Endothelial cell of hepatic sinusoid (primary cell): ENCODE measurements around the gene PHF21B.

ENCODE experiments used
- in situ Hi-C: cut with HindIII; loops from 2 replicates; pipeline ENCODE4 v1.10.0; 2017; ENCODE audit warnings: low sequenced_read_pairs

The PHF21B gene

GRCh38 chr22:45019861-45020655 is 10.3 kb upstream of the PHF21B start:
- in situ Hi-C loops = no loop called here

GRCh38 chr22:45014654-45015053 is 4.8 kb upstream of the PHF21B start:
- in situ Hi-C loops = no loop called here

GRCh38 chr22:45013138-45013537 is 3.3 kb upstream of the PHF21B start:
- in situ Hi-C loops = no loop called here

GRCh38 chr22:45010532-45010900 is 711 bp upstream of the PHF21B start:
- in situ Hi-C loops = no loop called here

- in situ Hi-C loops = no loop called here
Observed at GRCh38 chr22:45008751-45009605, 827 bp downstream of the PHF21B start.

- in situ Hi-C loops = no loop called here
Observed at GRCh38 chr22:45008186-45008681, 1.6 kb downstream of the PHF21B start.

- in situ Hi-C loops = no loop called here
Observed at GRCh38 chr22:45007391-45008185, 2.2 kb downstream of the PHF21B start.

- in situ Hi-C loops = no loop called here
Observed at GRCh38 chr22:45006964-45007390, 2.8 kb downstream of the PHF21B start.

- in situ Hi-C loops = no loop called here
Observed at GRCh38 chr22:45006111-45006963, 3.5 kb downstream of the PHF21B start.

GRCh38 chr22:45001653-45002052 is 8.2 kb downstream of the PHF21B start:
- in situ Hi-C loops = no loop called here

GRCh38 chr22:45000330-45000729 is 9.5 kb downstream of the PHF21B start:
- in situ Hi-C loops = no loop called here

- in situ Hi-C loops = no loop called here
Observed at GRCh38 chr22:44999687-45000086, 10.1 kb downstream of the PHF21B start.

- in situ Hi-C loops = no loop called here
Observed at GRCh38 chr22:44999231-44999630, 10.6 kb downstream of the PHF21B start.

GRCh38 chr22:44998296-44998695 is 11.5 kb downstream of the PHF21B start:
- in situ Hi-C loops = no loop called here

- in situ Hi-C loops = no loop called here
Observed at GRCh38 chr22:44997060-44997459, 12.7 kb downstream of the PHF21B start.

GRCh38 chr22:44996648-44997047 is 13.2 kb downstream of the PHF21B start:
- in situ Hi-C loops = no loop called here

GRCh38 chr22:44996120-44996519 is 13.7 kb downstream of the PHF21B start:
- in situ Hi-C loops = no loop called here

GRCh38 chr22:44995715-44996114 is 14.1 kb downstream of the PHF21B start:
- in situ Hi-C loops = no loop called here

- in situ Hi-C loops = no loop called here
Observed at GRCh38 chr22:44995105-44995514, 14.7 kb downstream of the PHF21B start.
